HG02623 (cell line): ENCODE results near the gene KMT5C.

Experiments used
- ATAC-seq: cut with Tn5 transposase; IDR thresholded peaks from one replicate; pipeline ENCODE4 v1.9.1; 2021; ENCODE audit warnings: moderate library complexity; ENCODE audit not compliant: unreplicated experiment

KMT5C gene

DNA sequence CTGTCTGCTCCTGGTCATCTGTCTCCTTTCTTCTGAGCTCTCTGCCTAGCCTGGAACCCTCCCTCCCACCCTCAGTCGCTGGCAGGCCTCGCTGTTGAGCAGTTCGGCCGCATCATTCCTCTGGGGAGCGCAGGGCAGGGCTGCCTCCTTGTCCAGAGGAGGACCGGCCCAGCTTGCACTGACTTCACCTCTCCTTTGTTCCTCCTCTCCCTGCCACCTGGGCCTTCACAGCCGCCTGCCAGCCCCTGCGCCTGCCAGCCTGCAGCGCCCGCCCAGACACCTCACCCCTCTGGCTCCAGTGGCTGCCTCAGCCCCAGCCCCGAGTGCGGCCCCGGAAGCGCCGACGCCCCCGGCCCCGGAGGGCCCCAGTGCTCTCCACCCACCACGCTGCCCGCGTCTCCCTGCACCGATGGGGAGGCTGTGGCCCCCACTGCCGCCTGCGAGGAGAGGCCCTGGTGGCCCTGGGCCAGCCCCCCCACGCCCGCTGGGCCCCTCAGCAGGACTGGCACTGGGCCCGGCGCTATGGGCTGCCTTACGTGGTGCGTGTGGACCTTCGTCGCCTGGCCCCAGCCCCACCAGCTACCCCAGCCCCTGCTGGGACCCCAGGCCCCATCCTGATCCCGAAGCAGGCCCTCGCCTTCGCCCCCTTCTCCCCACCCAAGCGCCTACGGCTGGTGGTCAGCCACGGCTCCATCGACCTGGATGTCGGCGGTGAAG, 7.2 kb downstream of the KMT5C start:
- ATAC-seq = no peak

DNA sequence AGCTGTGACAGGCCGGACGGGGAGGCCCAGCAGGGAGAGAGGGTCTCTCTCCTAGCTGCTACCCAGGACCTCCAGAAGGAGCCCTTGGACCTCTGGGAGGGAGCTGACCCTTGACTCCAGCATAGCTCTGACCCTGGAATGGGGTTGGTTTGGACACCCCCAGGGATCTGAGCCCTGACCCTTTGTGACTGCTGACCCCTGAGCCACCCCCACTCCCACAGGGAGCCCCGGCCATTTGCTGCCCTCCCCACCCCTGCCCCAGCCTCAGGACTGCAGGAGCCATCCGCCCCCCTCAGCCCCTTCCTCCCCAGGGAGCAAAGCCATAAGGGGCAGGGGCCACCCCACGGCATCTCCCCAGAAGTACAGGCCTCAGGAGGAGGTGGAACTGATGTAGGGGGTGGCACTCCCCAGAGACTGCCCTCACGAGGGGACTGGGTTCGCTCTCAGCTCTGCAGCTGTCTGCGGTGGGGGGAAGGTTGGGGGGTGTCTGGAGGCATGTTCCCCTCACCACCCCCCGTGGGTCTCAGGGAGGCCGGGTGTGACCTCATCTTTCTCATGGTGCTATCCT, 7.8 kb downstream of the KMT5C start:
- ATAC-seq = no peak

- no peak for ATAC-seq
Observed at GRCh38 chr19:55348317-55349034, 8.8 kb downstream of the KMT5C start.

- no peak for ATAC-seq
Observed at GRCh38 chr19:55350620-55351315, 11.1 kb downstream of the KMT5C start.

GRCh38 chr19:55352040-55352439, 12.4 kb downstream of the KMT5C start:
- no peak for ATAC-seq

- ATAC-seq = no peak
Observed at GRCh38 chr19:55352549-55353145, 13.0 kb downstream of the KMT5C start.

GRCh38 chr19:55353356-55353802, 13.7 kb downstream of the KMT5C start:
- ATAC-seq = no peak

GRCh38 chr19:55353803-55354697, 14.4 kb downstream of the KMT5C start:
- ATAC-seq = no peak

GRCh38 chr19:55354698-55355212, 15.1 kb downstream of the KMT5C start, which contains the start of gene COX6B2:
Gene COX6B2 (minus strand): TSS chr19:55354719. CDS start chr19:55354521, 198 bp downstream.
- no peak for ATAC-seq

DNA sequence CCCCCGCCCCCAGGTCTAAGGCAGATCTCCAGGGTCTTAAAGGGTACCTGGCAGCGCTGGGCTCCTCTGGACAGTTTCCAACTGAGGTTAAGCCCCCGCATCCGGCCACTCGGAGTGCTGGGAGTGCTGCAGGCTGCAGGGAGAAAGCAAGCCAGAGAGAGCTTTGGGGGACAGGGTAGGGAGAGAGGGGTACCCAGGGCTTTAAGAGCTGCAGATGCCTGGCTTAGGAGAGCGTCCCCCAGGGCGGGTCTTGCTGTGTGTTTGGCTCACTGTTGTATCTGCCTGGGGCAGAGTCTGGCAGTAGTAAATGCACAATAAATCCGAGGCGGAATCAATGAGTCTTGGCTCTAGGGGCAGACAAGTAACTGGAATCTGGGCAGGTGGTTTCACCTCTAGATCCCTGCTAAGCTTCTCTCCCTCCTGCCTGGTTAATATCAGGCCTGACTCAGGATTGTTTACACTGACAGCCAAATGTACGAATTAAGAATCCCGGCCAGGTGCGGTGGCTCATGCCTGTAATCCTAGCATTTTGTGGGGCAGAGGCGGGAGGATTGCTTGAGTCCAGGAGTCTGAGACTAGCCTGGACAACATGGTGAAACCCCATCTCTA, 15.6 kb downstream of the KMT5C start:
- ATAC-seq = no peak

DNA sequence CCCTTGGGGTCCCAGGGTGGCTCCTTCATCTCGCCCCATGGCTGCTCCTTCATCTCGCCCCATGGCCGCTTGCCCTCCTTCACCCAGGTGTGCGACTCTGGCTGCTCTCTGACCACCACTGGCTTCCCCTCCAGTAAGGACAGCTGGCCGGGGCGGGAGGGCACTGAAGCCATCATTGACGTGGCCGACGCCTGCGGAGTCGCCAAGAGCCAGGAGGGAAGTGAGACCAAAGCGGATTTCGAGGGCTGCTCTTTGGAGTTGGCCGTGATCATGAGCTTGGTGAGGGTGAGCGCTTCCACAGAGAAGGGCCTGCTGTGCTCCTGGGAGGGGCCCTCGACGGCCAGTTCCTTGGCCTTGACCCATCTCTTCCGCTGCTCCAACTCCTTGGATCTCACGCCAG, 18.8 kb downstream of the KMT5C start:
- ATAC-seq = no peak

DNA sequence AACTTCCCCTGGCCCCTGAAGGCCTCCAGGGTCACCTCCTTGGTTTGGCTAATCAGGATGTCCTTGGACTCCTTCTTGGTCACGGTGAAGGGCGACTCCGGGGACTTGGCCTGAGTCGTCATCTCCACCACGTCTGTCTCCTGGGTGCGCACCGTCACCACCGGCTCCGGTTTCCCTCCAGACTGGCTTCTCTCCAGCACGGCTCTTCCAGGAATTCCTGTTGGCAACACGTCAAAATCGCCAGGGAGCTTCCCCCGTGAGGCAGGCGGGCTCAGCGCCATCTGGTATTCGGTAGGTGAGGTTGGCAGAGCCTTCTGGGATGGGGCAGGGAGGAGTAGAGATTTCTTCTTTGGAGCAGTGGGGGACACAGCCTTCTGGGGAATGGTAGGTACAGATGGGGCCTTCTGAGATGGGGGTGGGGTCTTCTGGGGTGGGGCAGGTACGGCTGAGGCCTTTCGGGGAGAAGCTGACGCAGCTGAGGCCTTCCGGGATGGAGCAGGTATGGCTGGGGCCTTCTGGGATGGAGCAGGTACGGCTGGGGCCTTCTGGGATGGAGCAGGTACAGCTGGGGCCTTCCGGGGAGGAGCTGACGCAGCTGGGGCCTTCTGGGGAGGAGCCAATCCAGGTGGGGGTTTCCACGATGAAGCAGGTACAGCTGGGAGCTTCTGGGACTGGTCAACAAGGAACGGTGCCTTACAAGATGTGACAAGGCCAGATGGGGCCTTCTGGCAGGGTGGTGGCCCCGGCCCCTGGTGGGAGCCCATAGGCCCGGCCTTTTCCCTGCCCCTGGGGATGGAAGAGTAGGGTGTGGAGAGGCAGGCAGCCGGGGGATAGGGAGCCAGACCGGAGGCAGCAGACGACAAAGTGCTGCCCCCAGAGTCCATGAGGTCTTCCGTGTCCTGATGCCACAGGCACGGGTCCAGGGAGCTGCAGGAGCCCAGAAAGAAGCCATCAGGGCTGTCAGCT, 19.6 kb downstream of the KMT5C start:
- ATAC-seq = no peak

GRCh38 chr19:55360902-55361301, 21.2 kb downstream of the KMT5C start:
- ATAC-seq = no peak

DNA sequence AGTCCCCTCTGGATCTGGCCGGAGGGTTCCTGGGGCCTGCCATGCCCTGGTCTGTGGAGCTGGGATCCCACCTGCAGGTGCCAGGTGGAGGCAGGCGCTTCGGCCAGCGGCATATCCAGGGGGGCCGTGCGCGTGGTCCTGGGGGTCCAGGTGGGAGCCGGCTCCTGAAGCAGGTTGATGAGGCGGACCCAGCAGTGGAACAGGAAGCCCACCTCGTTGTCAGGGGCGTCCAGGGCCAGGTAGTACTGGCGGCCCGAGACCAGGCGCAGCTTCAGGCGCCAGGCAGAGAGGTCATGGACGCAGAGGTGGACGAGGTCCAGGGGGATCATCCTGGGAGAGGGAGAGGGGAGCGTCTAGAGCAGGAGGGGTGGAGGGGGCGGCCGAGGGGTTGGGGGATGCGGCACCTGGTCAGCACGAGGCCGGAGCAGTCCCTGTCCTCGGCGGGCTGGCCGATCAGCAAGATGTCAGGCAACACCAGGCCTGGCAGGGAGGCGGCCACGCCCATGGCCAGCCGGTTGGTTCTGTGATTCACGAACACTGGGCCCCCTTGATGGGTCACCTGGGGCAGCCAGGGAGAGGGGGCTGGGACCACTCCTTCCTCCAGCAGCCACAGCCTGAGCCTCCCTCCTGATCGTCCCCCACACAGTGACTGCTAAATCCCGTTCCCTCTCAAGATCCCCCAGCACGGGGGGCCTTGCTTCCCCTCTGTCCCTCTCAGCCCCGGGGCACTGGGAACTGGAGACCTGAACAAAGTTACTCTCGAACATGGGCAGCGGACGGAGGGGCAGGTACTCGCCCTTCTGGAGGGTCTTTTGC, 22.7 kb downstream of the KMT5C start:
- no peak for ATAC-seq

- ATAC-seq = no peak
Observed at GRCh38 chr19:55362990-55363716, 23.5 kb downstream of the KMT5C start, which contains the start of gene GARIN5B. Gene GARIN5B (minus strand): TSS chr19:55363260. CDS start chr19:55363066, 194 bp downstream.

DNA sequence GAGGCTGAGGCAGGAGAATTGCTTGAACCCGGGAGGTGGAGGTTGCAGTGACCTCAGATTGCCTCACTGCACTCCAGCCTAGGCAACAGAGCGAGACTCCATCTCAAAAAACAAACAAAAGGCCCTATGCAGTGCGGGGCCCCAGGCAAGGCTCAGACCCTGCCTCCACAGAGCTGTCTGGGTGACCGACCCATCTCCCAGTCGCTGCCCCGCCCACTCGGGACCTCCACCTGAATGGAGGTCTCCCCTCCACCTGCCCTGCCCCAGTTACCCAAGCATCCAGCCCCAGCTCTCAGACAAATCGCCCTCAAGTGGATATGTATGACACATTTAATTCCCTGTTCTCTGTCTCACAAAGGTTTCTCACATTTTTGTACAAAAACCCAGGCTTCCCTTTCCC, 25.6 kb downstream of the KMT5C start:
- no peak for ATAC-seq

DNA sequence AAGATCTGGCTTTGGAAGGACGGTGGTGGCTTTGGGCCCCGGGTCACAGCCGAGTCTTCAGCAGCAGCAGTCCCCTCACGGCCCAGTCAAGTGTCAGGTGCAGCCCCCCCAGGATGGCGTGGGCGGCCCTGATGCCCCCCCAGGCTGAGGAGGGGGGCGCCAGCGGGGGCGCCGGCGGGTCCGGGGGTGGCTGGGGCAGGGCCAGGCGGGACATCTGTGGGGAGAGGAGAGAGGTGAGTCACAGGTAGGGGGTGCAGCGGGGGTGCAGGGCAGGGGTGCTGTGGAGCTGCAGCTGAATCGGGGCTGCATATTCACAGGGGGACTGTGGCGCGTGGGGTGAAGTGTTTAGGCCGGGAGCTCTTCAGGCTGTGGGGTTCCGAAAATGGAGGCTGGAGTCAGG, 26.3 kb downstream of the KMT5C start:
- no peak for ATAC-seq
